PC-3 (cell line): ENCODE data around the gene AOPEP. TPM values are rescaled to one million over a fixed set of nuclear protein-coding genes. Genes with fewer than 3 reads are reported as not detected.

Source experiments
- ATAC-seq: fragments of 200-7000 bp; cut with Tn5 transposase; 2 replicates; pipeline ENCODE4 v1.9.1; 2020; ENCODE audit warnings: mild to moderate bottlenecking, moderate library complexity
- BruUV-seq: library from RNA; stranded (reverse); fragments of 400-500 nt; replicated peaks from 2 replicates; lab custom pipeline; 2021; lab: Mats Ljungman, UMichigan
- CTCF ChIA-PET: fragments of 300-600 bp; sonication (Branson Sonifier 250); formaldehyde crosslinking; loops from one replicate; lab custom pipeline; 2022; ENCODE audit warnings: antibody characterized with exemption; lab: Charles Lee
- POLR2A ChIA-PET: fragments of 300-600 bp; sonication (Branson Sonifier 250); formaldehyde crosslinking; loops from one replicate; lab custom pipeline; 2022; ENCODE audit warnings: antibody characterized with exemption; ENCODE audit not compliant: unreplicated experiment; lab: Charles Lee
- DNase-seq: peaks from one replicate; pipeline ENCODE4 v3.0.0-alpha.2; 2015
- H2AFZ ChIP-seq: fragments of 300-600 bp; sonication (generic); 2 replicates; pipeline ENCODE4 v1.6.0; 2016; ENCODE audit warnings: antibody characterized with exemption, low read length
- H3F3A ChIP-seq: fragments of 300-600 bp; sonication (generic); one replicate; pipeline ENCODE4 v1.6.0; 2017; ENCODE audit warnings: antibody characterized with exemption, low read length, control low read depth, mild to moderate bottlenecking; ENCODE audit not compliant: unreplicated experiment
- H3K27ac ChIP-seq: fragments of 300-600 bp; sonication (generic); 2 replicates; pipeline ENCODE4 v1.5.1; 2016; ENCODE audit warnings: mild to moderate bottlenecking, low read length
- H3K27me3 ChIP-seq: fragments of 300-600 bp; sonication (generic); 2 replicates; pipeline ENCODE4 v1.6.1; 2016; ENCODE audit warnings: low read length, mixed read lengths
- H3K36me3 ChIP-seq: fragments of 300-600 bp; sonication (generic); 2 replicates; pipeline ENCODE4 v1.6.1; 2016; ENCODE audit warnings: low read depth, mixed run types, low read length, mixed read lengths
- H3K4me1 ChIP-seq: fragments of 300-600 bp; sonication (generic); 2 replicates; pipeline ENCODE4 v1.5.1; 2016; ENCODE audit warnings: low read length; ENCODE audit not compliant: insufficient read depth
- H3K4me2 ChIP-seq: fragments of 300-600 bp; sonication (generic); 2 replicates; pipeline ENCODE4 v1.6.0; 2016; ENCODE audit warnings: low read length
- H3K4me3 ChIP-seq: fragments of 300-600 bp; sonication (generic); 2 replicates; pipeline ENCODE4 v1.5.1; 2016; ENCODE audit warnings: mild to moderate bottlenecking, low read length, mixed read lengths
- H3K79me2 ChIP-seq: fragments of 300-600 bp; sonication (generic); 2 replicates; pipeline ENCODE4 v1.6.1; 2017; ENCODE audit warnings: low read length, mixed read lengths
- H3K9ac ChIP-seq: fragments of 300-600 bp; sonication (generic); 2 replicates; pipeline ENCODE4 v1.6.0; 2016; ENCODE audit warnings: mild to moderate bottlenecking, low read length
- H3K9me2 ChIP-seq: fragments of 300-600 bp; sonication (generic); replicated peaks from 2 replicates; pipeline ENCODE4 v1.6.1; 2016; ENCODE audit warnings: mixed run types, low read length, mixed read lengths
- H3K9me3 ChIP-seq: fragments of 300-600 bp; sonication (generic); 2 replicates; pipeline ENCODE4 v1.6.1; 2016; ENCODE audit warnings: low read length, mixed read lengths
- H4K20me1 ChIP-seq: fragments of 300-600 bp; sonication (generic); 2 replicates; pipeline ENCODE4 v1.6.1; 2016; ENCODE audit warnings: low read length, mixed read lengths
- CTCF ChIP-seq: fragments of 300-600 bp; sonication (generic); conservative IDR thresholded peaks from 2 replicates; pipeline ENCODE4 v1.5.1; 2017; ENCODE audit warnings: antibody characterized with exemption, low read depth, mild to moderate bottlenecking, low read length
- EZH2 ChIP-seq: fragments of 300-600 bp; sonication (generic); IDR thresholded peaks from one replicate; pipeline ENCODE4 v1.6.1; 2017; ENCODE audit warnings: antibody characterized with exemption, mild to moderate bottlenecking, low read length; ENCODE audit not compliant: unreplicated experiment
- EZH2phosphoT487 ChIP-seq: fragments of 300-600 bp; sonication (generic); IDR thresholded peaks from 2 replicates; pipeline ENCODE4 v1.6.1; 2018; ENCODE audit warnings: mild to moderate bottlenecking, antibody characterized with exemption, low read length, borderline replicate concordance
- intact Hi-C: fragments of 100-400 bp; cut with micrococcal nuclease; formaldehyde crosslinking; loops from 2 replicates; pipeline ENCODE4 v1.9.0; 2023
- total RNA-seq: library from RNA; depleted of rRNA; stranded (reverse); fragments of >200 nt; gene quantifications from 2 replicates; pipeline ENCODE4 v1.2.3, GENCODE V29; 2014

Gene AOPEP
- total RNA-seq, 1 experiment from 2014 or later, result 23.1 TPM

- POLR2A ChIA-PET, result no interaction called here
- H3K9ac ChIP-seq, result no peak overlapping the region
- intact Hi-C loops, result no loop called here
These were observed 367.1 kb downstream of the AOPEP start for GRCh38 chr9:95093586-95093985.

DNA sequence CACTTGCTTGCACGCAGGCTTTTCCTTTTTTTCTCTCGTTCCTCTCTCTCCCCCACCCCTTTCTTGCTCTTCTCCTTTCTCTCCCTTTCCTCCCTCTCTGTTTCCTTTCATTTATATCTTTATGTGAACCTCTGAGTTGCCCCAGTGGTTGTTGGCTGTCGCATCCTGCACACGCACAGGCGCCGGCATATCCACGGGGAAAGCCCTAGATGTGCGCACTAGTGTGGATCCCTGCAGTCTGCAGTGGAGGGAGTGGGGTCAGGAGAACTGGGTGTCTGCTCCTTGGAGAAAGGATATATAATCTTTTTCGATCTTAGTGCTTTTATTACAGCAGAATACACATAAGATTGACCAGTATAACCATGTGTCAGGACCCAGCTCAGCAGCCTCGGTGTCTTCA is 367.5 kb downstream of the AOPEP start:
- intact Hi-C loops, result no loop called here
- TF ChIP-seq CTCF (no peak), EZH2 (no peak), EZH2phosphoT487 (no peak)
- no peak for ATAC-seq
- no peaks in the 10 kb centered on the region for H3K9me3 ChIP-seq
- BruUV-seq, result no TSS peak
- no peaks in the 10 kb centered on the region for H4K20me1 ChIP-seq
- no peak overlapping the region for H3K4me2 ChIP-seq
- H3K36me3 ChIP-seq, result no peaks in the 10 kb centered on the region
- no peaks in the 10 kb centered on the region for H3K79me2 ChIP-seq
- H3K27me3 ChIP-seq, result no peaks in the 10 kb centered on the region
- no peak for DNase-seq
- H3F3A ChIP-seq, result no peaks in the 10 kb centered on the region
- ChIA-PET POLR2A (no interaction called here), CTCF (no interaction called here)
- no peak overlapping the region for H3K4me3 ChIP-seq
- H3K9me2 ChIP-seq, result no peaks in the 10 kb centered on the region
- peaks cover 37% of the 10 kb centered on the region for H3K4me1 ChIP-seq
- H3K9ac ChIP-seq, result no peak overlapping the region
- no peak overlapping the region for H3K27ac ChIP-seq
- H2AFZ ChIP-seq, result no peak overlapping the region

More at GRCh38 chr9:95093586-95093985, 367.1 kb downstream of the AOPEP start:
- no TSS peak for BruUV-seq
- CTCF ChIA-PET, result no interaction called here
- ATAC-seq, result no peak
- no peaks in the 10 kb centered on the region for H3K36me3 ChIP-seq
- no peak overlapping the region for H3K4me3 ChIP-seq
- no peak overlapping the region for H3K4me2 ChIP-seq
- H3F3A ChIP-seq, result no peaks in the 10 kb centered on the region
- peak overlapping the region; percentile 95; the same call in 1 of the 2 replicates for H3K27ac ChIP-seq
- no peak for DNase-seq
- no peaks in the 10 kb centered on the region for H3K27me3 ChIP-seq
- no peaks in the 10 kb centered on the region for H3K9me2 ChIP-seq
- no peaks in the 10 kb centered on the region for H4K20me1 ChIP-seq
- TF ChIP-seq EZH2phosphoT487 (no peak), EZH2 (no peak), CTCF (no peak)
- H3K4me1 ChIP-seq, result peaks cover 33% of the 10 kb centered on the region
- H2AFZ ChIP-seq, result no peak overlapping the region
- no peaks in the 10 kb centered on the region for H3K9me3 ChIP-seq
- H3K79me2 ChIP-seq, result no peaks in the 10 kb centered on the region

- intact Hi-C loops, result no loop called here
- Histone ChIP-seq H3F3A (no peaks in the 10 kb centered on the region), H3K9me2 (no peaks in the 10 kb centered on the region), H3K79me2 (no peaks in the 10 kb centered on the region), H3K4me2 (no peak overlapping the region), H3K9me3 (no peaks in the 10 kb centered on the region), H3K36me3 (no peaks in the 10 kb centered on the region), H2AFZ (no peak overlapping the region), H3K4me3 (no peak overlapping the region), H3K27me3 (no peaks in the 10 kb centered on the region), H4K20me1 (no peaks in the 10 kb centered on the region), H3K4me1 (peaks cover 53% of the 10 kb centered on the region), H3K9ac (no peak overlapping the region), H3K27ac (no peak overlapping the region)
- ChIA-PET CTCF (no interaction called here), POLR2A (no interaction called here)
- DNase-seq (no peak), ATAC-seq (no peak)
- TF ChIP-seq EZH2phosphoT487 (no peak), CTCF (no peak), EZH2 (no peak)
- no TSS peak for BruUV-seq
These were observed 369.3 kb downstream of the AOPEP start for GRCh38 chr9:95095641-95096355.
